Vagina (tissue), 2 donors: ENCODE measurements around the gene ATP8A2.

Experiments
- CTCF ChIP-seq, 3 experiments: fragments of 450-650 bp in 2 of 3; fragments of 200-600 bp in 1 of 3; sonication (generic) in 1 of 3; IDR thresholded peaks; one replicate each; pipeline ENCODE4 v1.5.1; 2017 to 2019; ENCODE audit warnings: antibody characterized with exemption in 3 of 3, mild to moderate bottlenecking in 2 of 3, moderate library complexity in 2 of 3
- POLR2A ChIP-seq, 2 donors: fragments of 450-650 bp; IDR thresholded peaks; one replicate each; pipeline ENCODE4 v1.6.1; 2017; ENCODE audit warnings: antibody characterized with exemption in 2 of 2, mild to moderate bottlenecking in 2 of 2, moderate library complexity in 2 of 2
- POLR2AphosphoS5 ChIP-seq, 2 donors: sonication (generic); formaldehyde crosslinking; IDR thresholded peaks; one replicate each; pipeline ENCODE4 v1.9.0; 2017; ENCODE audit warnings: antibody characterized with exemption in 2 of 2, mild to moderate bottlenecking in 2 of 2, low read depth in 1 of 2; ENCODE audit not compliant: insufficient read depth in 1 of 2

- TF ChIP-seq CTCF (IDR thresholded peaks at IDR 0.05) = no peak
- TF ChIP-seq POLR2A (IDR thresholded peaks at IDR 0.05) = no peak
- no peak for TF ChIP-seq POLR2AphosphoS5 (IDR thresholded peaks at IDR 0.05; ENCODE audit: insufficient read depth in 1 of 2, low read depth in 1 of 2)
Observed at GRCh38 chr13:25766991-25767390, 395.2 kb downstream of the ATP8A2 start.
